ENCODE data around the gene NFATC4. TPM values are rescaled to one million over a fixed set of nuclear protein-coding genes. Genes with fewer than 3 reads are reported as not detected.
"Not testable (repeated sequence)": the region's sequence is repeated elsewhere in the genome, so short reads cannot be mapped to it uniquely, and the experiment has no call there.

Gene NFATC4
- total and polyA plus RNA-seq, 9 donors, result 35.2 to 71.1 (median 52.0) TPM

DNA sequence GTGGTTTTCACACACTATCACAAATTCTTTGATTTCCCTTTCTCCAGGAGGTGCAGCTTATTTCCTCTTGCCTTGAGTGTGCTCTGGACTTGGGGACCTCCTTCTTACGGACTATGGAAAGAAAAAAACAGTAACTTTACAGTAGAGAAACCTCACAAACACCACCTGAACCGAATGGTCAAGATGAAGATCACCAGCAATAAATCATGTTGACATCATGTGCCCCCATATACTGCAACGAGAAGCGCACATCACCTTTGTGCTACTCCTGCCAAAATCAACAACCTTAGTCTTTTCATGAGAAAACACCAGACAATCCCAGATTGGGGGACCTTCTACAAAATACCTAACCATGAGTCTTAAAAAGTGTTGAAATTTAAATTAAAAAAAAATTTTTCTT, 17.5 kb downstream of the NFATC4 start:
- DNase-seq, result no peak
- Histone ChIP-seq H3K4me1 (ENCODE audit: control insufficient read depth, insufficient read depth, low read length) (peaks cover 8% of the 10 kb centered on the region), H3K27ac (ENCODE audit: low read length) (no peak overlapping the region), H3K9me3 (replicated peaks; ENCODE audit: control insufficient read depth, low read depth, low read length) (no peaks in the 10 kb centered on the region), H3K27me3 (ENCODE audit: control insufficient read depth, insufficient read depth, low read length) (no peaks in the 10 kb centered on the region), H3K4me3 (ENCODE audit: low read length) (no peak overlapping the region), H3K36me3 (ENCODE audit: control insufficient read depth, insufficient read depth, low read length) (no peaks in the 10 kb centered on the region)
- WGBS (ENCODE audit: insufficient coverage), result no CpG with 5 or more reads among the region's 4 CpGs

- WGBS (ENCODE audit: insufficient coverage), result no CpG with 5 or more reads among the region's 2 CpGs
- no peak overlapping the region for H3K27ac ChIP-seq (ENCODE audit: low read length)
- H3K27me3 ChIP-seq (ENCODE audit: control insufficient read depth, insufficient read depth, low read length), result no peaks in the 10 kb centered on the region
- no peak overlapping the region for H3K4me3 ChIP-seq (ENCODE audit: low read length)
- DNase-seq, result no peak
- H3K4me1 ChIP-seq (ENCODE audit: control insufficient read depth, insufficient read depth, low read length), result peaks cover 4% of the 10 kb centered on the region
- H3K9me3 ChIP-seq (replicated peaks; ENCODE audit: control insufficient read depth, low read depth, low read length), result no peaks in the 10 kb centered on the region
- no peaks in the 10 kb centered on the region for H3K36me3 ChIP-seq (ENCODE audit: control insufficient read depth, insufficient read depth, low read length)
These were observed 19.0 kb downstream of the NFATC4 start for GRCh38 chr14:24387009-24387345.

DNA sequence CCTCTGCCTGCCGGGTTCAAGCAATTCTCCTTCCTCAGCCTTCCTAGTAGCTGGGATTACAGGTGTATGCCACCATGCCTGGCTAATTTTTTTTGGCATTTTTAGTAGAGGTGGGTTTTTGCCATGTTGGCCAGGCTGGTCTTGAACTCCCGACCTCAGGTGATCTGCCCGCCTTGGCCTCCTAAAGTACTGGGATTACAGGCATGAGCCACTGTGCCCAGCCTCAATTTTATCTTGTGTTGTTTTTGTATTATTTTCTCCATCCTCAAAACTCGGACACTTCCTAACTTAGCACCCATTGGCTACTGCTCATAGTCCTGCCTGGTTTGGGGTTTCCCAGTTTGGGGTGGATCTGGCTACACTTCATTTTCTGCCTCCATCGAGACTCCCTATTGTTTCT, 19.6 kb downstream of the NFATC4 start:
- WGBS (ENCODE audit: insufficient coverage), result no CpG with 5 or more reads among the region's 5 CpGs
- not testable (repeated sequence) for H3K36me3 ChIP-seq (ENCODE audit: control insufficient read depth, insufficient read depth, low read length); H3K4me3 ChIP-seq (ENCODE audit: low read length); H3K4me1 ChIP-seq (ENCODE audit: control insufficient read depth, insufficient read depth, low read length); H3K27me3 ChIP-seq (ENCODE audit: control insufficient read depth, insufficient read depth, low read length); DNase-seq; H3K27ac ChIP-seq (ENCODE audit: low read length); H3K9me3 ChIP-seq (replicated peaks; ENCODE audit: control insufficient read depth, low read depth, low read length)

- Histone ChIP-seq H3K4me3 (ENCODE audit: low read length) (no peak overlapping the region), H3K27me3 (ENCODE audit: control insufficient read depth, insufficient read depth, low read length) (no peaks in the 10 kb centered on the region), H3K27ac (ENCODE audit: low read length) (no peak overlapping the region), H3K4me1 (ENCODE audit: control insufficient read depth, insufficient read depth, low read length) (peaks cover 3% of the 10 kb centered on the region), H3K36me3 (ENCODE audit: control insufficient read depth, insufficient read depth, low read length) (no peaks in the 10 kb centered on the region), H3K9me3 (replicated peaks; ENCODE audit: control insufficient read depth, low read depth, low read length) (no peaks in the 10 kb centered on the region)
- peak; percentile 35 for DNase-seq
- 33% methylated on average over 1 of the region's 2 CpGs for WGBS (ENCODE audit: insufficient coverage)
These were observed 20.6 kb downstream of the NFATC4 start for GRCh38 chr14:24388474-24389179.

DNA sequence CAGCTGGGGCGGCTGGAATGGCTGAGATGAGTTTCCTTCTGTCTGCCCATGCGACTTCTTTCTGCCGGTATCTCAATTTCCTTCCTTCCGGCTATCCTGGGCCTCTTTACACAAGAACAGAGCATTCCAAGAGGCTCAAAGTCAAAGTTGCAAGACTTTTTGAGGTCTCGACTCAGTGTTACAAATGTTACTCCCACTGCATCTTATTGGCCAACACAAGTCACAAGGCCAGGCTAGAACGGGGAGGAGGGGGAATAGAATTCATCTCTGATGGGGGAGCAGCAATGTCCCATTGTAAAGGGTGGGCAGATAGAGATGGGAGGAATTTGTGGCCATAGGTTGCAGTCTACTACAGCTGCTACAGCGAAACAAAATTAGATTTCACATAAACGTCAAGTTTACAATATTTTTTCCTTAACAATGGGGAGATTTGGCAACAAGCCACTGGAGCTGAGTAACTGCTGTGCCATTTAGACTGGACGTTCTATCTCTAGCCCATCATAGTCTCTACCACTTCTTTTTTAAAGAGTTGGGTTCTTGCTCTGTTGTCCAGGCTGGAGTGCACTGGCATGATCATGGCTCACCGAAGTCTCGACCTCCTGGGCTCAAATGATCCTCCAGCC, 21.4 kb downstream of the NFATC4 start:
- no peak for DNase-seq
- Histone ChIP-seq H3K27ac (ENCODE audit: low read length) (no peak overlapping the region), H3K36me3 (ENCODE audit: control insufficient read depth, insufficient read depth, low read length) (no peaks in the 10 kb centered on the region), H3K9me3 (replicated peaks; ENCODE audit: control insufficient read depth, low read depth, low read length) (no peaks in the 10 kb centered on the region), H3K4me1 (ENCODE audit: control insufficient read depth, insufficient read depth, low read length) (peaks cover 3% of the 10 kb centered on the region), H3K4me3 (ENCODE audit: low read length) (no peak overlapping the region), H3K27me3 (ENCODE audit: control insufficient read depth, insufficient read depth, low read length) (no peaks in the 10 kb centered on the region)
- WGBS (ENCODE audit: insufficient coverage), result 54% methylated on average over 9 of the region's 11 CpGs

- Histone ChIP-seq H3K4me3 (ENCODE audit: low read length) (no peak overlapping the region), H3K4me1 (ENCODE audit: control insufficient read depth, insufficient read depth, low read length) (peaks cover 3% of the 10 kb centered on the region), H3K27me3 (ENCODE audit: control insufficient read depth, insufficient read depth, low read length) (no peaks in the 10 kb centered on the region), H3K9me3 (replicated peaks; ENCODE audit: control insufficient read depth, low read depth, low read length) (no peaks in the 10 kb centered on the region), H3K27ac (ENCODE audit: low read length) (no peak overlapping the region), H3K36me3 (ENCODE audit: control insufficient read depth, insufficient read depth, low read length) (no peaks in the 10 kb centered on the region)
- no peak for DNase-seq
- no CpG with 5 or more reads among the region's 6 CpGs for WGBS (ENCODE audit: insufficient coverage)
These were observed 22.9 kb downstream of the NFATC4 start for GRCh38 chr14:24390701-24391468.

DNA sequence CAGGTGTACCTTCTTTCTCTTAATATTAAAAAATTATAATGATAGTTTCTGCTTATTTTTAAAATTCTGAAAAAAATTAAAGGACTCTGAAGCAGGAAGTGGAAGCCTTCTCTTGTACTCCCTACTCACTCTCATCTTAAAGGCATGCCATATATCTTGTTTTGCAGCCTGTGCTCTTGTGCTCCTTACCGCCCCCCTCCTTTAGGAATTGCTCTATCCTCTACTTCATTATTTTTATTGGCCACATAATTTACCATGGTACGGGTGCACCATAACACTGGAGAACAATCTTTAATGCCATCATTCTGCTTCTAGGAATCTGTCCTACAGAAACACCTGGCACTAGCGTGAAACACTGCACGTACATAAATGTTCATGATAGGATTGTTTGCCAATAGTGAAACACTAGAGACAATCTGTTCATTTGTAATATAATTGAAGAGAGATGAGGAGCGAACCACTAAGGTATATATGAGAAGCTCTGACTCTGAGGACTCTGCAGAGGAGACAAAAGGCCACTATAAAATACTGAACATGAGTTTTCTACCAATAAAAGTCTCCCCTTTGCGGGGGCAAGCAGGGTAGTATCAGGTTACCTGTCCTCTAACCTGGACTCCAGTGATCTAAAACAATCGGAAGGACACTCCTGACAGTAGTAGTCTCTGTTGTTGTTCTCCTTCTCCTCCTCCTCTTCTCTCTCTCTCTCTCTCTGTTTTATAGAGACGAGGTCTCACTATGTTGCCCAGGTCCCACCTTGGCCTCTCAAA, 24.5 kb downstream of the NFATC4 start:
- no peak overlapping the region for H3K4me3 ChIP-seq (ENCODE audit: low read length)
- no peaks in the 10 kb centered on the region for H3K9me3 ChIP-seq (replicated peaks; ENCODE audit: control insufficient read depth, low read depth, low read length)
- H3K4me1 ChIP-seq (ENCODE audit: control insufficient read depth, insufficient read depth, low read length), result peaks cover 4% of the 10 kb centered on the region
- no peaks in the 10 kb centered on the region for H3K36me3 ChIP-seq (ENCODE audit: control insufficient read depth, insufficient read depth, low read length)
- 14% methylated on average over 3 of the region's 8 CpGs for WGBS (ENCODE audit: insufficient coverage)
- no peaks in the 10 kb centered on the region for H3K27me3 ChIP-seq (ENCODE audit: control insufficient read depth, insufficient read depth, low read length)
- no peak overlapping the region for H3K27ac ChIP-seq (ENCODE audit: low read length)
- DNase-seq, result no peak

DNA sequence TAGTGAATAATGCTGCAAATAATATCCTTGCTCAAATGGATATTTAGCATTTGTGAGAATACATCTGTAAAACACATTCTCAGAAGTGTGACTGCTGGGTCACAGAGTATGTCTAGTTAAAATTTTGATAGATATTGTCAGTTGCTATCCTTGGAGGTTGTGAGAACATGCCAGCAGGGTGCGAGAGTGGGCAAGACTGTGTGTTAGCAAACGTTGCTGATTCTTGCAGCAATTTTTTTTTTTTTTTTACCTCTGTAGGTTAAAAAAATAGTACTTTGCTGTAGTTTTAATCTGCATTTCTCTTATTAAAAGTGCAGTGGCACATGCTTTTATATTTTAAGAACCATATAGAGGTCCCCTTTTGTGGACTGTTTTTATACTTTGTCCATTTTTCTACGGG, 26.3 kb downstream of the NFATC4 start:
- H3K27ac ChIP-seq (ENCODE audit: low read length), result no peak overlapping the region
- no peaks in the 10 kb centered on the region for H3K9me3 ChIP-seq (replicated peaks; ENCODE audit: control insufficient read depth, low read depth, low read length)
- no peak for DNase-seq
- no CpG with 5 or more reads among the region's 3 CpGs for WGBS (ENCODE audit: insufficient coverage)
- H3K4me3 ChIP-seq (ENCODE audit: low read length), result no peak overlapping the region
- peaks cover 12% of the 10 kb centered on the region for H3K4me1 ChIP-seq (ENCODE audit: control insufficient read depth, insufficient read depth, low read length)
- H3K27me3 ChIP-seq (ENCODE audit: control insufficient read depth, insufficient read depth, low read length), result no peaks in the 10 kb centered on the region
- no peaks in the 10 kb centered on the region for H3K36me3 ChIP-seq (ENCODE audit: control insufficient read depth, insufficient read depth, low read length)

DNA sequence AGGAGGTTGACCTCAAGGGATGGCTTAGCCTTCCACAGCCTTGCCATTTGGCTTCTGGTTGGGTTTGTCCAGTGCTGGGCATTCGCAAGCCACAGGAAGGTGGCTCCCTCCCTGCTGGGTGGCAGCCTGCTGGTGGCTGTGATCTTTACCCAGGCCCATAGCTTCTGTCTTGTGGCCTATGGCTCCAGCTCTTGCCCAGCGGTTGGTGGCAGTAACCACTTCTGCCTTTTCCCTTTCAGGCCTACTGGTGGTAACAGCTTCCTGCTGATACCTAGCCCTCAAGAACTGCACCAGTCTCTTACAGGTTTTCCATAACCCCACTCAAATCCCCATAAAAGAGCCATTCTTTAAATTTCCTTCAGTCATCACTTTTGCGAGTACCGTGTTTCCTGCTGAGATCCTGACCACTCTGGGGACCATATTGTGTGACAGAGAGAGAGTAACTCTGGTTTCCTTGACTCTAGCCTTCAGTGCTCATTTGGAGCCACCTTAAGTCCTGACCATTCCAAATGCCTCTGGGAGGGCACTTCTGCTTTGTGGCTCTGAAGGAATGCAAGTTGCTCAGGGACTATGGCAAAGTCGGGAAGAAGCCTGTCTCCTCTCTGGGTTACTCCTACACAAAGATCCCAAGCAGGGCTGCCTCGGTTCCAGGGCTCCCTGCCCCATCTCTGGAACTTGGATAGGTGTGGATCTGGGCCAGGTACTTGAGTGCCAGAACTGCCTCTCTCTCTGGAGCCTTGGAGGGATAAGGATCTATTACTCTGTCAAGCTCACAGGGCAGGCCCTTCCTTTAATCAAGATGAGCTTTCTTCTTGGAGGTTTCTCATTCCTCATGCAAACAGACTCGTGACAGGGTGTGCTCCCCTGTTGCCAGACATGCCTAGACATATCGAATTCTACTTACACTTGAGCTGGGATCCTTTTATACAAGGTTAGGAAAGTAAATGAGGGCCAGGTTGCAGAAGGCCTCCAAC, 27.9 kb downstream of the NFATC4 start:
- H3K4me3 ChIP-seq (ENCODE audit: low read length), result no peak overlapping the region
- 80% methylated on average over 1 of the region's 8 CpGs for WGBS (ENCODE audit: insufficient coverage)
- H3K4me1 ChIP-seq (ENCODE audit: control insufficient read depth, insufficient read depth, low read length), result peaks cover 25% of the 10 kb centered on the region
- DNase-seq, result no peak
- no peaks in the 10 kb centered on the region for H3K36me3 ChIP-seq (ENCODE audit: control insufficient read depth, insufficient read depth, low read length)
- no peak overlapping the region for H3K27ac ChIP-seq (ENCODE audit: low read length)
- no peaks in the 10 kb centered on the region for H3K27me3 ChIP-seq (ENCODE audit: control insufficient read depth, insufficient read depth, low read length)
- H3K9me3 ChIP-seq (replicated peaks; ENCODE audit: control insufficient read depth, low read depth, low read length), result no peaks in the 10 kb centered on the region

All from muscle of leg (tissue), 11 donors.